HG03457 (cell line): Measurements from ENCODE around the gene CD63.

ENCODE experiments used
- ATAC-seq: cut with Tn5 transposase; IDR thresholded peaks from one replicate; pipeline ENCODE4 v1.9.1; 2021; ENCODE audit warnings: moderate number of reproducible peaks; ENCODE audit not compliant: unreplicated experiment

CD63 gene

GRCh38 chr12:55707219-55707671 lies 21.6 kb downstream of the CD63 start:
- no peak for ATAC-seq

- no peak for ATAC-seq
These were observed 22.1 kb downstream of the CD63 start for GRCh38 chr12:55706568-55707218.

GRCh38 chr12:55705782-55706402 lies 22.9 kb downstream of the CD63 start:
- ATAC-seq: no peak

- ATAC-seq: no peak
These were observed 23.7 kb downstream of the CD63 start for GRCh38 chr12:55704824-55705718.

- ATAC-seq: no peak
These were observed 24.7 kb downstream of the CD63 start for GRCh38 chr12:55703901-55704761.

- ATAC-seq: no peak
These were observed 25.5 kb downstream of the CD63 start for GRCh38 chr12:55703288-55703687.

- ATAC-seq: no peak
These were observed 25.9 kb downstream of the CD63 start for GRCh38 chr12:55702861-55703260.

- ATAC-seq: no peak
These were observed 28.4 kb downstream of the CD63 start for GRCh38 chr12:55700255-55701018.

- ATAC-seq: no peak
These were observed 29.2 kb downstream of the CD63 start for GRCh38 chr12:55699471-55700055.

- ATAC-seq: no peak
These were observed 29.8 kb downstream of the CD63 start for GRCh38 chr12:55698965-55699364.

GRCh38 chr12:55698241-55698955 lies 30.4 kb downstream of the CD63 start:
- ATAC-seq: no peak

- no peak for ATAC-seq
These were observed 31.1 kb downstream of the CD63 start for GRCh38 chr12:55697686-55698085.

- ATAC-seq: no peak
These were observed 31.9 kb downstream of the CD63 start for GRCh38 chr12:55696796-55697462.

- no peak for ATAC-seq
These were observed 32.7 kb downstream of the CD63 start for GRCh38 chr12:55696141-55696540.

GRCh38 chr12:55695349-55695748 lies 33.5 kb downstream of the CD63 start:
- ATAC-seq: no peak

- ATAC-seq: no peak
These were observed 34.2 kb downstream of the CD63 start for GRCh38 chr12:55694651-55695050.

- no peak for ATAC-seq
These were observed 34.7 kb downstream of the CD63 start for GRCh38 chr12:55694188-55694515.

GRCh38 chr12:55693323-55694187 lies 35.3 kb downstream of the CD63 start:
- no peak for ATAC-seq
